WI38 (cell line): ENCODE results near the gene STMN1.

Experiments used
- H3K4me3 ChIP-seq: 2 replicates; pipeline ENCODE4 v1.5.1; 2011; ENCODE audit warnings: low read depth, mild to moderate bottlenecking, control low read depth, low read length
- CTCF ChIP-seq: IDR thresholded peaks from 2 replicates; pipeline ENCODE4 v1.5.1; 2012; ENCODE audit warnings: low read depth, mild to moderate bottlenecking, control low read depth, low read length

The STMN1 gene

GRCh38 chr1:25867210-25867991 is 38.8 kb downstream of the STMN1 start:
- H3K4me3 ChIP-seq: no peak overlapping the region
- TF ChIP-seq CTCF: no peak

GRCh38 chr1:25866288-25866687 is 39.9 kb downstream of the STMN1 start:
- no peak for TF ChIP-seq CTCF
- no peak overlapping the region for H3K4me3 ChIP-seq

GRCh38 chr1:25864434-25864833 is 41.8 kb downstream of the STMN1 start:
- no peak for TF ChIP-seq CTCF

DNA sequence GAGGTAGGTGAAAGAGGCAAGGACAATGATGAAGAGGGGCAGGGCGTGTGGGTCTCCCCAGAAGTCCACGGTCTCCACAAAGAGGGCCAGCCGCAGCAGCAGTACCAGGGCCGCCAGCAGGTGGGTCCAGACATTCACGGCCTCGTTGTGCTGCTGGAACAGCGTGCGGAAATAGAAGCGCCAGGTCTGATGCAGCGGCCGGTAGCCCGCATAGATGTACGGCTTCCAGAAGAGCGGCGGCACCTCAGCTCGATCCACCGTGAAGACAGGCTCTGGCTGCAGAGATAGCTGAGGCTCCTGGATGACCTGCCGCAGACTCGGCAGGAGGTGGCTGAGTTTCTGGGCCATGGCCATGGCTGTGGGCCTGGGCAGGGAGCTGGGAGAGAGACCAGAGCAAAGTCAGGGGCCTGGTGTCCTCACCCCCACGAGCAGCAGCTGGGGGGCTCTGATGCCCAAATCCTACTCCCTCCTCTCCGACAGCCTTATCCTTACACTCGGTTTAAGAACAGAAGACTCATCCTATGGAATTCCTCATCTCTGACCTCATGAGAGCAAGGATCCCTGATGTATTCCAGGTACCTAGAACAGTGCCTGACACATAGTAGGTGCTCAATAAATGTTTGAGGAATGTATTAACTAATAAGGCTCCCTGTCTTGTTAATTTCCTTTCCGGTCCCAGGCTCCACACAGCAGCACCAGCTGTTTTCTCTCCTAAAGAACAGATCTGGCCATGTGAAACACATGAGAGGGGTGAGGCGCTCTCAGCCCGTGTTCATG is 42.5 kb downstream of the STMN1 start:
- no peak overlapping the region for H3K4me3 ChIP-seq
- TF ChIP-seq CTCF: no peak

More at GRCh38 chr1:25864434-25864833, 41.8 kb downstream of the STMN1 start:
- no peak overlapping the region for H3K4me3 ChIP-seq

DNA sequence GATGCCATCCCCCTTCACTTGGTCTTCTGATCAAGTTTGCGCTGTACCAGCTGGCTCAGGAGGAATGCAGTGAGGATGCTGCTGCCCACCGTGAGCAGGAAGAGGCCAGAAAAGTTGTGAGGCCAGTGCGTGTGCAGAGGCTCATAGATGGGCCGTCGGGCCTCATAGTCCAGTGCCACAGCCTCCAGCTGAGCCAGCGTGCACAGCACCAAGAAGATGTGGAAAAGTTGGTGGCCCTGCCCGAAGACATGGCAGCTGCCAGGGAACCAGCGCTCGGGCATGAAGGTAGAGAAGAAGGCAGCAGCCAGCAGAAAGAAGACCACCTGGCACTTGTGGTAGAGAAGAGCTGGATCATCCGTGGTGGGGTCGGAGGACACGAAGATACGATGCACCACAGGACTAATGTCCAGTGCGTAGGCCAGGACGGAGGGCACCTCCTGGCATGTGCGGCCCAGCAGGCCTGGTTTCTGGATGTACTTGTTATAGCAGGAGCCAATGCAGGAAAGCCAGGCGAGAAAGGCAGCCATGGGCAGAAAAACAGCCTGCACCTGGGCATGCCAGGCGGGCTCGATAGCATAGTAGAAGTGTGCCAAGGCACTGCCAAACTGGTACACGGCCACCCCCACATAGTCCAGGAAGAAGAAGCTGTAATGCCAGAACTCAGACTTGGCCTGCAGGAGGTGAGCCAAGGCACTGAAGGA is 43.3 kb downstream of the STMN1 start:
- no peak overlapping the region for H3K4me3 ChIP-seq
- no peak for TF ChIP-seq CTCF

DNA sequence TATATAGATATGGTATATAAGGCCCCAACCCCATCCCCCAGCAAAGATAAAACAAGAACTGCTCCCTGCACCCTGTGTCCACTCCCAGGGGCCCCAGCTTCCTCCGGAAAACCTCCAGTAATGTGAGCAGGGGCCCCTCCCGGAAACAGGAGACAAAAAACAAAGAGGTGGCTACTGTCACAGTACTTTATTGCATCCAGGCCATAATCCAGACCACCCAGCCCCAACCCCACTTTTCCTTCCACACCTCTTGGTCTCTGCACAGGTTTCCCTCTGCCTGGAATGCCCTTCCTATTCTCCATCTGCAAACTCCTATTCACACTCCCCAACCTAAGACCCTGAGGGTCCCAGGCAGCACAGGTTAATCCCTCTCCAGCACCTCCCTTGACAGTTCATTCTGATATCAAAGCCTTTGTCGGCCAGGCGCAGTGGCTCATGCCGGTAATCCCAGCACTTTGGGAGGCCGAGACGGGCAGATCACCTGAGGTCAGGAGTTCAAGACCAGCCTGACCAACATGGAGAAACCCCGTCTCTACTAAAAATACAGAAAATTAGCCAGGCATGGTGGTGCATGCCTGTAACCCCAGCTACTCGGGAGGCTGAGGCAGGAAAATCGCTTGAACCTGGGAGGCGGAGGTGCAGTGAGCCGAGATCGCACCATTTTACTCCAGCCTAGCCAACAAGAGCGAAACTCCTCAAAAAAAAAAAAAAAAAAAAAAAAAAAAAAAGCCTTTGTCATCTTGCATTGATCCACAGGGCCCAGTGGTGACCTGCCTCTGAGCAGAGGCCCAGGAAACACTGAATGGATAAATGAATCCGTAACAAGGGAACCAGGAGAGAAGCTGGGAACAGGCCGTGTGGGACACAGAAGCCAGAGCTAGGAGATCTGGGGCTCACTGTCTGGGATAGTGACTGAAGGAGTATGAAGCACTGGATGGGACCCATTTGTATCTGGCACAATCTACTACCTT is 44.6 kb downstream of the STMN1 start:
- no peak overlapping the region for H3K4me3 ChIP-seq
- TF ChIP-seq CTCF: no peak
